ENCODE data around the gene CCNY.

DNA sequence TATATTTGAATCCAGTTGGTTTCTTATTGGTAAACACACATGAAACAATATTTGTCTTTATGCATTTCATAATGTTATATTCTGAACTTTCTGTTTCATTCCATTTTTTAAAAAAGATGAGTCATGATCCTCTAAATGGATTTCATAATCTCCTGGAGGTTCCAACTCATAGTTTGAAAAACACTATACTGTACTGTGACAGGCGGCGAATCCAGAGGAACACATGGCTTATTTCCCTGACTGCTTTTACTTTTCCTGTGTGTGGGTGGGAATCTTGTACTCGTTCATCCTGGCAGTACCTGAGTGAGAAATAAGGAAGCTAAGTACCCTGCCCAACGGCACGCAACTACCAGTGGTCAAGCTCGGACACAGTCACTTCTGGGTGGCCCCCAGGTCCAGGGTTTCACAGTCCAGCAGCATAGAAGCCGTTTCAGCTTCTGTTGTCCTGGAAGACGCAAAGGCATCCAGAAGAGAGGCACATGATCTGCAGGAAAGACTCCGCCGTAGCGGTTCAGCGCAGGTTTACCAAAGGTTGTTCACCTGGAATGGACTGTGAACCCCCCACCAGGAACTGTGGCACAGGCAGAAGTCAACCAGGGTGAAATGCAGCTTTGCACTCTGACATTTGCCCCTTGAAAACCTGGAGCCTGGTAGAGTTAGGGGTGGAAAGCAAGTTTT lies 117.7 kb downstream of the CCNY start:
- TF ChIP-seq POLR2AphosphoS5 (IDR thresholded peaks at IDR 0.05; ENCODE audit: borderline replicate concordance, low read depth, low read length) = no peak
- no peak for TF ChIP-seq EZH2 (IDR thresholded peaks at IDR 0.05)
- no peak for TF ChIP-seq FOXP2 (optimal IDR thresholded peaks at IDR 0.05; ENCODE audit: control extremely low read depth, extremely low read length, insufficient read depth)
